Body of pancreas (tissue), 4 donors: ENCODE measurements around the gene ARPC5. TPM values are rescaled to one million over a fixed set of nuclear protein-coding genes. Genes with fewer than 3 reads are reported as not detected.

Experiments used
- ATAC-seq: fragments of 150-250 bp; one replicate; pipeline ENCODE4 v1.9.1; 2016
- DNase-seq, 4 donors: peaks; one replicate each; pipeline ENCODE4 v3.0.0-alpha.2; 2019
- H3K27ac ChIP-seq, 4 donors: fragments of 200-600 bp; sonication (generic); 1 replicate in 3 of 4; 2 replicates in 1 of 4; pipeline versions ENCODE4 v1.5.1 to v1.6.1; 2016 to 2019; ENCODE audit warnings: mild to moderate bottlenecking in 1 of 4, mixed read lengths in 1 of 4, moderate library complexity in 1 of 4
- H3K27me3 ChIP-seq, 2 donors: fragments of 200-600 bp; sonication (generic); one replicate each; pipeline ENCODE4 v1.6.0; 2016; ENCODE audit warnings: mild to moderate bottlenecking in 1 of 2
- H3K36me3 ChIP-seq, 2 donors: fragments of 200-600 bp; sonication (generic); replicated peaks in 1 of 2; 2 replicates each; pipeline ENCODE4 v1.5.1; 2016; ENCODE audit warnings: low read depth in 2 of 2; ENCODE audit not compliant: insufficient read depth in 1 of 2
- H3K4me1 ChIP-seq: fragments of 200-600 bp; sonication (generic); one replicate; pipeline ENCODE4 v1.6.0; 2016
- H3K4me3 ChIP-seq, 2 donors: fragments of 200-600 bp; sonication (generic); 1 replicate in 1 of 2; 2 replicates in 1 of 2; pipeline ENCODE4 v1.5.1; 2016 to 2019
- H3K9me3 ChIP-seq, 3 donors: fragments of 200-600 bp; sonication (generic); 1 replicate in 2 of 3; 2 replicates in 1 of 3; pipeline ENCODE4 v1.5.1; 2016
- CTCF ChIP-seq, 7 experiments: fragments of 450-650 bp in 4 of 7; fragments of 200-600 bp in 3 of 7; sonication (generic) in 3 of 7; IDR thresholded peaks; one replicate each; pipeline ENCODE4 v1.5.1; 2016 to 2019; ENCODE audit warnings: antibody characterized with exemption in 7 of 7
- POLR2A ChIP-seq, 3 donors: fragments of 450-650 bp; IDR thresholded peaks; one replicate each; pipeline ENCODE4 v1.6.1; 2016; ENCODE audit warnings: antibody characterized with exemption in 3 of 3, mild to moderate bottlenecking in 2 of 3
- WGBS, 2 donors: methylation state at CpG; one replicate each; pipeline ENCODE4 v1.1.5; 2017; 5-methylcytosine and 5-hydroxymethylcytosine counted together
- intact Hi-C: fragments of 100-400 bp; cut with DNase I; formaldehyde crosslinking; loops from one replicate; pipeline ENCODE4 v1.15.1; 2023
- total RNA-seq, 2 donors: library from RNA; depleted of rRNA; stranded (reverse); fragments of >200 nt; gene quantifications; one replicate each; pipeline ENCODE4 v1.1.0, GENCODE V29; 2016

Gene ARPC5
- total RNA-seq, 2 donors from 2014 or later, result 29.3 to 52.4 TPM

DNA sequence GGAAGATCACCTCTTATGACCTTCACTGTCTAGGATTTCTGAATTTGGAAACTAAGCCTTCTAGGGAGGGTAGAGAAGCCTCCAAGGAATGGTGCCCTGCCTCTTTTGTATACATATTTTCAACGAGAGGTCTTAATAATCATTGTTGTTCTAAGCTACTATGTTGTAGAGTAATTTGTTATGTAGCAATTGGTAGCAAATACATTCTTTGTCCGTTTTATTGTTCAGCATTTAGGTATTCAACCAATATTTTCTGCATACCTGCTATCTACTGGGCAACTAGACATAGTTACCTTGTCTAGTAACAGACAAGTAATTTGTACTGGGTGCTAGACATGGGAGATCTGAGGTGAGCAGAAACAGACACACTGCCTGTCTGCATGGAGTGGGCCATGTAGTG is 24.6 kb downstream of the ARPC5 start:
- WGBS, 2 donors, result 34 to 72% methylated on average over 2 of the region's 2 CpGs
- Histone ChIP-seq H3K4me3 (no peak overlapping the region), H3K36me3 (no peaks in the 10 kb centered on the region), H3K27ac (no peak overlapping the region), H3K27me3 (no peaks in the 10 kb centered on the region), H3K9me3 (no peaks in the 10 kb centered on the region), H3K4me1 (peaks cover 4% of the 10 kb centered on the region)
- DNase-seq (no peak), ATAC-seq (no peak)
- TF ChIP-seq POLR2A (IDR thresholded peaks at IDR 0.05), result no peak
- intact Hi-C loops, result no loop called here

DNA sequence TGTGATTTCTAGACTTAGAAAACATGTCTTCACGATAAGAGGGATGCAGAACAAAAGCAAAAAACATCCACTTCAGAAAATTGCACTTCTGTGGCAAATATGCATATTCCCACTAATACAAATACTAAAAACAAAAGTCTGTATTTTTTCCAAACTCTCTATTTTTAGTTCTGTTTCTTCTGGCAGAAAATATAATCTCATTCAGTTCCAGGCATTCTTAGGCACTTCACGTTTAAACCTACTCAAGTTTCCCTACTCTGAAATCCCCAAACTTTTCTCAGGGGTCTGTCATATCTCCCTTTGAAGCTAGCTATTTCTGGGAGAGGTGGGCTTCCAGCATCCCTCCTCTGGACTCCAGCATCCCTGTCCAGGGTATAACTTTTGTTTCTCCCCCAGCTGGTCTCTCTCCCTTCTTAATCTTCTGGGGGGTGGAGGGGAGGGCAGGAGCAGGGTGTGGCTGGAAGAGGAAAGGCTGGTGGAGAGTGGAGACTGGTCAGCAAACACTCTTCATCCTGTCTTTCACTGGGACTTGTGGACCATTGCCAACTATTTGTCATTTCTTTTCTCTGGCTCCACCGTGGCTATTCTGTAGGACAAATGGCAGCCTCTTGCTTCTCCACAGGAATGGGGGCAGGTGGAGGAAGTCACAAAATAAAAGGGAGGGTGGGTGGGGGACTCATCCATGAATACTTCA is 25.7 kb downstream of the ARPC5 start:
- ATAC-seq (no peak), DNase-seq (no peak)
- Histone ChIP-seq H3K36me3 (no peaks in the 10 kb centered on the region), H3K27ac (peak overlapping the region in 1 of 4 donors; percentile 34), H3K9me3 (no peaks in the 10 kb centered on the region), H3K27me3 (no peaks in the 10 kb centered on the region), H3K4me1 (peaks cover 4% of the 10 kb centered on the region), H3K4me3 (no peak overlapping the region)
- WGBS, 2 donors, result 35 to 47% methylated on average over 3 of the region's 3 CpGs
- intact Hi-C loops, result no loop called here
- no peak for TF ChIP-seq POLR2A (IDR thresholded peaks at IDR 0.05)
- TF ChIP-seq CTCF (IDR thresholded peaks at IDR 0.05), result no peak

DNA sequence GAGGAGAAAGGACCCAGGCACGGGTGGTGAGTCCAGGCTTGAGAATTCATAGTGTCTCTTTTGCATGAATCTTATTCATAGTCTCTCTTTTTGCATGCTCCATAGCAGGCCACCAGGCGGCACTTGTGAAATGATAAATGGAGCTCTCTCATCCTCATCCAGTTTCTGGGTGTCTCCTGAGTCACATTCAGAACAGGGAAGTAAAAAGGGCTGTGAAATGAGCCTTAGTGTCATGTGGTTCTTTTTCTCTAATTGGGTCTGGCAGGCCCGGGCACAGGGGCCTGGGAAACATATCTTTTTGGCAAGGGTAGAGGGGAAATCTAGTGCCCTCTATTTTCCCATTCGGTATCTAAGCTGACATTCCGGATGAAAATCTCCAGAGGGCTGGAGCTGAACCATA is 26.3 kb downstream of the ARPC5 start:
- Histone ChIP-seq H3K27ac (peak overlapping the region in 1 of 4 donors; percentile 34), H3K27me3 (no peaks in the 10 kb centered on the region), H3K4me1 (peaks cover 4% of the 10 kb centered on the region), H3K4me3 (no peak overlapping the region), H3K9me3 (no peaks in the 10 kb centered on the region), H3K36me3 (no peaks in the 10 kb centered on the region)
- TF ChIP-seq POLR2A (IDR thresholded peaks at IDR 0.05) (no peak), CTCF (IDR thresholded peaks at IDR 0.05) (peak in 2 of 7 experiments; percentile 22 to 41)
- no peak for ATAC-seq
- intact Hi-C loops, result no loop called here
- 52 to 65% methylated on average over 5 of the region's 5 CpGs for WGBS, 2 donors
- peak in 2 of 4 donors; percentile 30 to 68 for DNase-seq

DNA sequence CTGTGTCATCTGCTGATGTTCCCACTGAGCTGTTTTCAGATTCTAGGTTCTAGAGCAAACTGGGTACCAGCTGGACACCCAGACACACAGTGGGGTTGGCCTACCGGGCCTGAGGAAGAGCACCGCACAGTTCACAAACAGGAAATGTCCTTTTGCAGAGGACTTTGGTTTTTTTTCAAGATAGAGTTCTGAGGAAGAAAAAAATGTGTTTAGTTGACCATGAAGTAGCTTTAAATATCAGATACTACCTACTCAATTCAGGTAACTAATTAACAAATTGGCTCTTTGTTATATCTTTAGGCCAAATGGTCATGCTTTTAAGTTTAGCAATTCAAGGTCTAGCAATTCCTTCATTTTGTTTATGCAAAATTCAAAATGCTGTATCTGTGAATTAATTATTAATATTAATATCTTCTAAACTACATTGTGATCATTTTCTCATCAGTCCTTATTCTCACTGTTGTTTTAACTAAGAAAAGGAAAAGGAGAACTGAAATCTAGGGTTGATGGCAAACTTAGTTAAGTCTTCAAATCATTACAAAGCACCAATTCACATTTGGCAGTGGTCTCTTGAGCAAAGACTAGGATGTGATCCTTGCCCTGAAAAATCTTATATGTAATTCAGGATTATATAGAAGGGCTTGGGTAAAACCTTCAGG is 28.1 kb downstream of the ARPC5 start:
- H3K4me1 ChIP-seq, result peaks cover 4% of the 10 kb centered on the region
- no peaks in the 10 kb centered on the region for H3K27me3 ChIP-seq
- intact Hi-C loops, result no loop called here
- H3K4me3 ChIP-seq, result no peak overlapping the region
- 30 to 38% methylated on average over 2 of the region's 2 CpGs for WGBS, 2 donors
- TF ChIP-seq CTCF (IDR thresholded peaks at IDR 0.05) (no peak), POLR2A (IDR thresholded peaks at IDR 0.05) (no peak)
- no peak overlapping the region for H3K27ac ChIP-seq
- H3K36me3 ChIP-seq, result no peaks in the 10 kb centered on the region
- no peaks in the 10 kb centered on the region for H3K9me3 ChIP-seq
- ATAC-seq (no peak), DNase-seq (no peak)

DNA sequence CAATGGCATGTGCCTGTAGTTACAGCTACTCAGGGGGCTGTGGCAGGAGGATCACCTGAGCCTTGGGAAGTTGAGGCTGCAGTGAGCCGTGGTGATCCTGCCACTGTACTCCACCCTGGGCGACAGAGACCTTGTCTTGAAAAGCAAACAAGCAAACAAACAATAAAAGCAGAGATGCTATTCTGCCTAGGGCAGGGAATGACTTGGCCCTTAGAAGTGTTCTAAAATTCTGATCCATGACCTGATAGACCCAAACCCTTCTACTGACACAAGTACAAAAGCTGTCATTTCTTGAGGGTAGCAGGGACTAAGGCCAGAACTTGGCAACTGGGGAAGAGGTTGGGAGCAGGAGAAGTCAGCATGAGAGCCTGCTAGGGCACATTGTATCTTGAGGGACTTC is 29.7 kb downstream of the ARPC5 start:
- H3K27ac ChIP-seq, result no peak overlapping the region
- no peaks in the 10 kb centered on the region for H3K27me3 ChIP-seq
- no peaks in the 10 kb centered on the region for H3K9me3 ChIP-seq
- no peak for TF ChIP-seq CTCF (IDR thresholded peaks at IDR 0.05)
- TF ChIP-seq POLR2A (IDR thresholded peaks at IDR 0.05), result no peak
- H3K4me1 ChIP-seq, result peaks cover 4% of the 10 kb centered on the region
- no peak for ATAC-seq
- H3K4me3 ChIP-seq, result no peak overlapping the region
- WGBS, 2 donors, result 75 to 78% methylated on average over 2 of the region's 2 CpGs
- no peaks in the 10 kb centered on the region for H3K36me3 ChIP-seq
- DNase-seq, result no peak
- intact Hi-C loops, result no loop called here
